Endodermal cell (in vitro differentiated cells): ENCODE results near the gene IFI30. TPM values are rescaled to one million over a fixed set of nuclear protein-coding genes. Genes with fewer than 3 reads are reported as not detected.

Experiments used
- DNase-seq: peaks from one replicate; pipeline ENCODE4 v3.0.0-alpha.2; 2017
- H3K27ac ChIP-seq: 2 replicates; pipeline ENCODE4 v1.5.1; 2013; ENCODE audit warnings: mild to moderate bottlenecking, low read depth, low read length, moderate library complexity
- H3K27me3 ChIP-seq: 2 replicates; pipeline ENCODE4 v1.6.1; 2013; ENCODE audit warnings: mild to moderate bottlenecking, low read length, moderate library complexity; ENCODE audit not compliant: insufficient read depth, control insufficient read depth, poor library complexity, severe bottlenecking
- H3K36me3 ChIP-seq: 2 replicates; pipeline ENCODE4 v1.7.0; 2013; ENCODE audit warnings: mild to moderate bottlenecking, low read length, moderate library complexity; ENCODE audit not compliant: control insufficient read depth, insufficient read depth
- H3K4me1 ChIP-seq: one replicate; pipeline ENCODE4 v1.7.0; 2013; ENCODE audit warnings: low read length; ENCODE audit not compliant: control insufficient read depth, insufficient read depth
- H3K4me3 ChIP-seq: 2 replicates; pipeline ENCODE4 v1.5.1; 2013; ENCODE audit warnings: mild to moderate bottlenecking, low read length, moderate library complexity
- H3K9ac ChIP-seq: 2 replicates; pipeline ENCODE4 v1.6.1; 2013; ENCODE audit warnings: mild to moderate bottlenecking, low read length, moderate library complexity; ENCODE audit not compliant: poor library complexity, severe bottlenecking; ENCODE audit errors: extremely low read depth
- H3K9me3 ChIP-seq: 2 replicates; pipeline ENCODE4 v1.6.1; 2013; ENCODE audit warnings: mild to moderate bottlenecking, low read length, moderate library complexity; ENCODE audit not compliant: control insufficient read depth
- H3K27ac Mint-ChIP-seq: 2 replicates; pipeline ENCODE4 v1.8.0; 2020; ENCODE audit warnings: mixed read lengths
- H3K27me3 Mint-ChIP-seq: 2 replicates; pipeline ENCODE4 v1.8.0; 2021; ENCODE audit warnings: mild to moderate bottlenecking, mixed read lengths; ENCODE audit not compliant: insufficient read depth
- H3K36me3 Mint-ChIP-seq: 2 replicates; pipeline ENCODE4 v1.8.0; 2020; ENCODE audit warnings: low read depth, mixed read lengths
- H3K4me1 Mint-ChIP-seq: 2 replicates; pipeline ENCODE4 v1.8.0; 2020; ENCODE audit warnings: mixed read lengths
- H3K4me3 Mint-ChIP-seq: 2 replicates; pipeline ENCODE4 v1.8.0; 2020; ENCODE audit warnings: mild to moderate bottlenecking, moderate library complexity, mixed read lengths
- H3K9me3 Mint-ChIP-seq: 2 replicates; pipeline ENCODE4 v1.8.0; 2020; ENCODE audit warnings: mild to moderate bottlenecking, mixed read lengths
- CTCF ChIP-seq: fragments of 200-600 bp; sonication (generic); conservative IDR thresholded peaks from 2 replicates; pipeline ENCODE4 v1.5.0; 2021; ENCODE audit warnings: antibody characterized with exemption, mild to moderate bottlenecking
- WGBS, 2 experiments: methylation state at CpG; one replicate each; pipeline versions ENCODE4 v1.1.5 to v1.1.7; 2013; ENCODE audit warnings: missing lambda C conversion rate in 2 of 2, mixed read lengths in 1 of 2; ENCODE audit not compliant: insufficient coverage in 1 of 2, insufficient read length in 1 of 2; 5-methylcytosine and 5-hydroxymethylcytosine counted together
- total RNA-seq, 2 donors: library from RNA; stranded (reverse); fragmentation: NEBNext Ultra II Directional in 1 of 2; extraction: Animal tissue kit (Norgen Biotek cat#: 25700) in 1 of 2; gene quantifications; 2 replicates in 1 of 2; 3 replicates in 1 of 2; pipeline ENCODE4 v1.2.1, GENCODE V29; 2021

Gene IFI30
- total RNA-seq, 2 donors from 2014 or later: 10.6 to 11.0 TPM

- Histone ChIP-seq H3K27me3 (no peaks in the 10 kb centered on the region), H3K4me1 (no peaks in the 10 kb centered on the region), H3K36me3 (peaks cover 4% of the 10 kb centered on the region), H3K27ac (no peak overlapping the region), H3K9me3 (no peaks in the 10 kb centered on the region), H3K4me3 (no peak overlapping the region), H3K9ac (no peak overlapping the region)
- Mint-ChIP-seq H3K27ac (no peak overlapping the region), H3K36me3 (peaks cover 13% of the 10 kb centered on the region), H3K4me3 (peak overlapping the region; percentile 79), H3K4me1 (peaks cover 7% of the 10 kb centered on the region), H3K9me3 (no peaks in the 10 kb centered on the region), H3K27me3 (no peaks in the 10 kb centered on the region)
- no peak for DNase-seq
- no peak for TF ChIP-seq CTCF
- 85 to 91% methylated on average over 14 to 18 of the region's 18 CpGs for WGBS, 2 experiments
Observed at GRCh38 chr19:18150776-18151624, 22.6 kb upstream of the IFI30 start.

GRCh38 chr19:18152442-18152816 lies 21.2 kb upstream of the IFI30 start:
- no peaks in the 10 kb centered on the region for H3K9me3 ChIP-seq
- WGBS, 2 experiments: 0 to 1% methylated on average over 19 to 22 of the region's 22 CpGs
- Mint-ChIP-seq H3K27me3 (no peaks in the 10 kb centered on the region), H3K4me3 (peak overlapping the region; percentile 79), H3K27ac (peak overlapping the region; percentile 98), H3K36me3 (peaks cover 10% of the 10 kb centered on the region), H3K9me3 (no peaks in the 10 kb centered on the region), H3K4me1 (peaks cover 7% of the 10 kb centered on the region)
- H3K27ac ChIP-seq: peak overlapping the region; percentile 88
- H3K4me3 ChIP-seq: peak overlapping the region; percentile 75
- peak; percentile 83 for TF ChIP-seq CTCF
- no peaks in the 10 kb centered on the region for H3K27me3 ChIP-seq
- peak; percentile 99 for DNase-seq
- H3K9ac ChIP-seq: peak overlapping the region; percentile 75
- peaks cover 4% of the 10 kb centered on the region for H3K36me3 ChIP-seq
- H3K4me1 ChIP-seq: no peaks in the 10 kb centered on the region

GRCh38 chr19:18152817-18153555 lies 20.6 kb upstream of the IFI30 start, which contains the start of gene PIK3R2:
Gene PIK3R2, plus strand, starts transcription at chr19:18153163. Its CDS starts 2,717 bp downstream, at chr19:18155880.
- Mint-ChIP-seq H3K9me3 (no peaks in the 10 kb centered on the region), H3K4me1 (peaks cover 7% of the 10 kb centered on the region), H3K27ac (peak within 1 kb of the TSS; percentile 98), H3K4me3 (peak within 1 kb of the TSS; percentile 79), H3K27me3 (no peaks in the 10 kb centered on the region), H3K36me3 (peaks cover 8% of the 10 kb centered on the region)
- peak; percentile 6 for TF ChIP-seq CTCF
- Histone ChIP-seq H3K9me3 (no peaks in the 10 kb centered on the region), H3K27ac (peak within 1 kb of the TSS; percentile 88), H3K4me3 (peak within 1 kb of the TSS; percentile 83), H3K36me3 (peaks cover 4% of the 10 kb centered on the region), H3K4me1 (no peaks in the 10 kb centered on the region), H3K27me3 (no peaks in the 10 kb centered on the region), H3K9ac (peak within 1 kb of the TSS; percentile 75)
- DNase-seq: peak; percentile 100
- WGBS, 2 experiments: 0% methylated on average over 23 to 86 of the region's 86 CpGs
